B cell (primary cell): ENCODE measurements around the gene RHOBTB3. TPM values are rescaled to one million over a fixed set of nuclear protein-coding genes. Genes with fewer than 3 reads are reported as not detected.
A peak's percentile ranks its signal among the peaks of the same experiment; 100 is the strongest.

ENCODE experiments used
- ATAC-seq: fragments of 200-7000 bp; cut with Tn5 transposase; one replicate; pipeline ENCODE4 v1.10.0; 2021; ENCODE audit warnings: low read depth, mild to moderate bottlenecking, moderate number of reproducible peaks, moderate library complexity
- CTCF ChIA-PET: fragments of 350-600 bp; sonication (Branson Sonifier 250); formaldehyde crosslinking; loops from one replicate; lab custom pipeline; 2021; ENCODE audit warnings: antibody characterized with exemption, inconsistent platforms; lab: Charles Lee
- POLR2A ChIA-PET: fragments of 350-600 bp; sonication (Branson Sonifier 250); formaldehyde crosslinking; loops from one replicate; lab custom pipeline; 2021; ENCODE audit warnings: antibody characterized with exemption; lab: Charles Lee
- DNase-seq: peaks from one replicate; pipeline ENCODE4 v3.0.0; 2013
- H2AFZ ChIP-seq: 2 replicates; pipeline ENCODE4 v1.6.1; 2012; ENCODE audit warnings: mild to moderate bottlenecking, low read depth, low read length; ENCODE audit not compliant: insufficient read depth, poor library complexity, severe bottlenecking
- H3K27ac ChIP-seq, 2 donors: 1 replicate in 1 of 2; 2 replicates in 1 of 2; pipeline ENCODE4 v1.5.1; 2012 to 2013; ENCODE audit warnings: low read length in 2 of 2, mild to moderate bottlenecking in 2 of 2, moderate library complexity in 1 of 2
- H3K27me3 ChIP-seq, 4 experiments: fragments of 200-600 bp in 1 of 4; sonication (generic) in 1 of 4; replicated peaks in 1 of 4; 1 replicate in 2 of 4; 2 replicates in 2 of 4; pipeline versions ENCODE4 v1.6.1 to v1.7.0; 2013 to 2016; ENCODE audit warnings: low read length in 3 of 4, mild to moderate bottlenecking in 2 of 4, mixed read lengths in 1 of 4, moderate library complexity in 1 of 4; ENCODE audit not compliant: insufficient read depth in 4 of 4, control insufficient read depth in 3 of 4; ENCODE audit errors: control extremely low read depth in 1 of 4
- H3K36me3 ChIP-seq, 2 experiments: replicated peaks in 1 of 2; 1 replicate in 1 of 2; 2 replicates in 1 of 2; pipeline versions ENCODE4 v1.6.1 to v1.7.1; 2013; ENCODE audit warnings: low read length in 1 of 2; ENCODE audit not compliant: insufficient read depth in 2 of 2, control insufficient read depth in 1 of 2; ENCODE audit errors: control extremely low read depth in 1 of 2, extremely low read depth in 1 of 2
- H3K4me1 ChIP-seq, 2 donors: fragments of 200-600 bp in 1 of 2; sonication (generic) in 1 of 2; 1 replicate in 1 of 2; 2 replicates in 1 of 2; pipeline versions ENCODE4 v1.5.1 to v1.6.1; 2013 to 2017; ENCODE audit warnings: low read length in 2 of 2; ENCODE audit not compliant: control insufficient read depth in 2 of 2, insufficient read depth in 2 of 2
- H3K4me2 ChIP-seq: replicated peaks from 2 replicates; pipeline ENCODE3; 2012; ENCODE audit warnings: mild to moderate bottlenecking, low read depth, low read length; ENCODE audit not compliant: poor library complexity, severe bottlenecking
- H3K4me3 ChIP-seq, 5 experiments: fragments of 200-600 bp in 1 of 5; sonication (generic) in 1 of 5; 1 replicate in 3 of 5; 2 replicates in 2 of 5; pipeline versions ENCODE4 v1.5.1 to v1.7.0; 2011 to 2016; ENCODE audit warnings: low read length in 4 of 5, mild to moderate bottlenecking in 4 of 5, low read depth in 2 of 5, control low read depth in 1 of 5, moderate library complexity in 1 of 5; ENCODE audit not compliant: insufficient read depth in 1 of 5; ENCODE audit errors: control extremely low read depth in 1 of 5, extremely low read depth in 1 of 5
- H3K79me2 ChIP-seq: fragments of 200-600 bp; sonication (generic); one replicate; pipeline ENCODE4 v1.6.0; 2016; ENCODE audit warnings: low read length; ENCODE audit not compliant: control insufficient read depth, insufficient read depth
- H3K9ac ChIP-seq: fragments of 200-600 bp; sonication (generic); 2 replicates; pipeline ENCODE4 v1.6.1; 2017; ENCODE audit warnings: mild to moderate bottlenecking, low read length, moderate library complexity
- H3K9me3 ChIP-seq, 3 donors: one replicate each; pipeline versions ENCODE4 v1.6.1 to v1.7.1; 2013; ENCODE audit warnings: low read length in 2 of 3; ENCODE audit not compliant: control insufficient read depth in 2 of 3, insufficient read depth in 1 of 3; ENCODE audit errors: control extremely low read depth in 1 of 3
- H4K20me1 ChIP-seq: 2 replicates; pipeline ENCODE4 v1.6.0; 2012; ENCODE audit warnings: mild to moderate bottlenecking, low read length; ENCODE audit not compliant: insufficient read depth, control insufficient read depth, poor library complexity, severe bottlenecking
- H3K27ac Mint-ChIP-seq: one replicate; pipeline ENCODE4 v1.8.0; 2021; ENCODE audit warnings: mixed read lengths
- H3K27me3 Mint-ChIP-seq: one replicate; pipeline ENCODE4 v1.8.0; 2021; ENCODE audit warnings: mixed read lengths
- H3K4me1 Mint-ChIP-seq: one replicate; pipeline ENCODE4 v1.8.0; 2021; ENCODE audit warnings: mixed read lengths
- H3K4me3 Mint-ChIP-seq: one replicate; pipeline ENCODE4 v1.8.0; 2021; ENCODE audit warnings: mixed read lengths
- H3K9me3 Mint-ChIP-seq: one replicate; pipeline ENCODE4 v1.8.0; 2022; ENCODE audit warnings: mixed read lengths; ENCODE audit not compliant: insufficient read depth
- CTCF ChIP-seq: fragments of 200-600 bp; IDR thresholded peaks from one replicate; pipeline ENCODE4 v1.8.0; 2022; ENCODE audit warnings: antibody characterized with exemption, mild to moderate bottlenecking
- EZH2 ChIP-seq: IDR thresholded peaks from 2 replicates; pipeline ENCODE4 v1.6.1; 2012; ENCODE audit warnings: borderline replicate concordance, low read depth, mild to moderate bottlenecking, moderate library complexity, low read length; ENCODE audit not compliant: insufficient read depth, poor library complexity, severe bottlenecking
- WGBS: methylation state at CpG from one replicate; pipeline ENCODE4 v1.1.5; 2013; ENCODE audit warnings: missing lambda C conversion rate; ENCODE audit not compliant: insufficient coverage; 5-methylcytosine and 5-hydroxymethylcytosine counted together
- intact Hi-C: fragments of 100-400 bp; cut with micrococcal nuclease; formaldehyde crosslinking; loops from one replicate; pipeline ENCODE4 v1.10.0; 2022
- polyA plus RNA-seq: library from polyadenylated mRNA; depleted of rRNA; stranded (reverse); fragments of >200 nt; gene quantifications from 2 replicates; pipeline ENCODE4 v1.2.3, GENCODE V29; 2012
- total RNA-seq, 2 donors: library from RNA; stranded (reverse); fragments of 120-200 nt in 1 of 2; gene quantifications; 1 replicate in 1 of 2; 2 replicates in 1 of 2; pipeline versions ENCODE4 v1.2.3 to v1.2.4, GENCODE V29; 2013 to 2022

Gene RHOBTB3
- total and polyA plus RNA-seq, 2 donors (not counting 1 experiment from before 2014, with no cell fraction given): 1.7 to 5.0 TPM

GRCh38 chr5:95731571-95732554 is 727 bp downstream of the RHOBTB3 start:
- Mint-ChIP-seq H3K4me3 (peak overlapping the region; percentile 90), H3K4me1 (peaks cover 29% of the 10 kb centered on the region), H3K27me3 (peaks cover 12% of the 10 kb centered on the region), H3K9me3 (no peaks in the 10 kb centered on the region), H3K27ac (peak overlapping the region; percentile 78)
- DNase-seq (peak; percentile 60), ATAC-seq (peak; percentile 46)
- Histone ChIP-seq H3K27ac (no peak overlapping the region), H3K9me3 (no peaks in the 10 kb centered on the region), H3K79me2 (no peaks in the 10 kb centered on the region), H3K27me3 (peaks cover 0 to 10% (median 6%) of the 10 kb centered on the region in 4 experiments), H3K4me2 (peak overlapping the region; percentile 88), H3K4me1 (peaks cover 8 to 13% of the 10 kb centered on the region in 2 donors), H3K36me3 (no peaks in the 10 kb centered on the region), H4K20me1 (no peaks in the 10 kb centered on the region), H3K9ac (peak overlapping the region; percentile 76), H3K4me3 (peak overlapping the region; percentile 13 to 75 (median 56)), H2AFZ (peak overlapping the region; percentile 71)
- TF ChIP-seq EZH2 (peak; percentile 28), CTCF (no peak)
- intact Hi-C loops: loop anchor here (2.0 to 5.0 kb wide), 4 partner anchors 29 to 1205 kb away; partner anchors contain the start of genes ELL2, LNPEP and RFESD
- CTCF ChIA-PET: interaction anchor here (1.1 to 2.9 kb wide), 7 partner anchors 13 to 68 kb away, joined by 3 to 17 read pairs (median 3); no protein-coding TSS in a partner anchor
- POLR2A ChIA-PET: interaction anchor here (1.6 kb wide), 1 partner anchor 76 kb away, joined by 3 read pairs; no protein-coding TSS in a partner anchor
- under 1% methylated on average over 56 of the region's 64 CpGs for WGBS
